HG03469 (cell line): Measurements from ENCODE around the gene EFCAB3.
"Not testable (repeated sequence)": the region's sequence is repeated elsewhere in the genome, so short reads cannot be mapped to it uniquely, and the experiment has no call there.

Experiments used
- ATAC-seq: cut with Tn5 transposase; IDR thresholded peaks from one replicate; pipeline ENCODE4 v1.9.1; 2021; ENCODE audit warnings: mild to moderate bottlenecking, moderate library complexity, moderate number of reproducible peaks; ENCODE audit not compliant: unreplicated experiment

The EFCAB3 gene

GRCh38 chr17:62380253-62380652 lies at the start of gene EFCAB3:
Gene EFCAB3, plus strand, starts transcription at chr17:62380553. Its CDS starts 2,427 bp downstream, at chr17:62382980.
- ATAC-seq, result no peak

DNA sequence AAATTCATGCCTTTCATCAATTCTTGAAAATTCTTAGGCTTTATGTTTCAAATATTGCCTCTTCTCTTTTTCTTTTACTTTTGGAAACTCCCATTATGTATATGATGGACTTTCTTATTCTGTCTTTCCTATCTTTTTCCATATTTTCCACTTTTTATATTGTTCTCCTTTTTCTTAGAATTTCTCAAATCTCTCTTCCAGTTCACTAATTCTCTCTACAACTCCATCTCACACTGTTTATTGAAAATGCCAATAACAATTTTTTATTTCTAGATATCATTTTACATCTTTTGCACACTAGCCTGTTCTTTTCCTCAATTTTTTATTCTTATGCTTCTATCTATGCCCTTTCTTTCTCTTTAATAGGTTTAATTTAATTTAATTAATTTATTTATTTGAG lies 43.8 kb upstream of the EFCAB3 start:
- ATAC-seq, result no peak

GRCh38 chr17:62343764-62344270 lies 36.5 kb upstream of the EFCAB3 start:
- no peak for ATAC-seq

DNA sequence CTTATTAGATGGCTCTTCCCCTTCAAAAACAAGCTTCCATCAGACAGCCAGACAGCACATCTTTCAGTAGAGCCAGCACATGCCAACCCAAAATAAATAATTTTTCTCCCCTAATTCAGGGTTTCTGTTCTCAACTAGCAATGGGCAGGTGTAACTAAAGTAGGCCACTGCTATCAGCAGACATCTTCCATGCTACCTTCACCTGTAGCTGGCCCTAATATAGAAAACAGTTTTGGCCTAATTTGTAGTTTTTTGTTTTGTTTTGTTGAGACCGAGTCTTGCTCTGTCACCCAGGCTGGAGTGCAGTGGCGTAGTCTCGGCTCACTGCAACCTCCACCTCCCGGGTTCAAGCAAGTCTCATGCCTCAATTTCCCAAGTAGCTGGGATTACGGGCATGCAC lies 29.2 kb upstream of the EFCAB3 start:
- ATAC-seq, result no peak

- no peak for ATAC-seq
These were observed 14.2 kb upstream of the EFCAB3 start for GRCh38 chr17:62366191-62366590.

GRCh38 chr17:62381561-62381960 lies 1.2 kb downstream of the EFCAB3 start:
- no peak for ATAC-seq

DNA sequence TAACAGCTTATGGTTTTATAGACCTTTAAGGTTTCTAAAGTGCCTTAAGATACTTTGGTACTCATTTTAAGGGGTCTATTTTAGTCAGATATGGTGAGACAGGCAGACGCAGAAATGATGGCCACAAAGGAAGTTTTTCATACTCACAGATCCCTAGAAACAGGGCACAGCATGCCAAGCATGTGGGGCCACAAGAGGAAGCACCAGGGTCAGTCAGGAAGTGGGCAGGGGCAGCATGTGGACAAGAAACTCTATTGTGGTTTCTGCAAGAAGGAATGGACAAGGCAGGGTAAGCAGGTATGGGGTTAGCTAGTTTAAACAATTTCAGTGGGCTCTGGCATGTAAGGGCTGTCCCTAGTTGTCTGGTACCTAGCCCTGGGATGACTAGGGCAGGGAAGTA lies 8.5 kb downstream of the EFCAB3 start:
- no peak for ATAC-seq

GRCh38 chr17:62392908-62393307 lies 12.6 kb downstream of the EFCAB3 start:
- ATAC-seq, result no peak

DNA sequence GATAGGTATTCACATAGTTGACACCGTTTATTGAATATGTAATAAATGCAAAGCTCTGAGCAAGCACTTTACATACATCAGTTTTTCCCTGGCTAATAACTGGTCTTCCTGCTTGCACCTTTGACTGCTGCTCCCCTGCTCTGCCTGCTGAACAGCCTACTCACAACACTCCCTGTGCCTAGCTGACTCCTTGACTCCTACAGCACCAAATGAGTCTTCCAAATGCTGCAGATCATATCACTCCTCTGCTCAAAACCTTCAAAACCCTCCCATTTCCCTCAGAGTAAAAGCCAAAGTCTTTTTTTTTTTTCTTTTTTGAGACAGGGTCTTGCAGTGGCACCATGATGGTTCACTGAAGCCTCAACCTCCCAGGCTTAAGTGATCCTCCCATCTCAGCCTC lies 18.5 kb downstream of the EFCAB3 start:
- no peak for ATAC-seq

- no peak for ATAC-seq
These were observed 25.1 kb downstream of the EFCAB3 start for GRCh38 chr17:62405451-62405850.

- not testable (repeated sequence) for ATAC-seq
These were observed 32.7 kb downstream of the EFCAB3 start for GRCh38 chr17:62413090-62413489.

DNA sequence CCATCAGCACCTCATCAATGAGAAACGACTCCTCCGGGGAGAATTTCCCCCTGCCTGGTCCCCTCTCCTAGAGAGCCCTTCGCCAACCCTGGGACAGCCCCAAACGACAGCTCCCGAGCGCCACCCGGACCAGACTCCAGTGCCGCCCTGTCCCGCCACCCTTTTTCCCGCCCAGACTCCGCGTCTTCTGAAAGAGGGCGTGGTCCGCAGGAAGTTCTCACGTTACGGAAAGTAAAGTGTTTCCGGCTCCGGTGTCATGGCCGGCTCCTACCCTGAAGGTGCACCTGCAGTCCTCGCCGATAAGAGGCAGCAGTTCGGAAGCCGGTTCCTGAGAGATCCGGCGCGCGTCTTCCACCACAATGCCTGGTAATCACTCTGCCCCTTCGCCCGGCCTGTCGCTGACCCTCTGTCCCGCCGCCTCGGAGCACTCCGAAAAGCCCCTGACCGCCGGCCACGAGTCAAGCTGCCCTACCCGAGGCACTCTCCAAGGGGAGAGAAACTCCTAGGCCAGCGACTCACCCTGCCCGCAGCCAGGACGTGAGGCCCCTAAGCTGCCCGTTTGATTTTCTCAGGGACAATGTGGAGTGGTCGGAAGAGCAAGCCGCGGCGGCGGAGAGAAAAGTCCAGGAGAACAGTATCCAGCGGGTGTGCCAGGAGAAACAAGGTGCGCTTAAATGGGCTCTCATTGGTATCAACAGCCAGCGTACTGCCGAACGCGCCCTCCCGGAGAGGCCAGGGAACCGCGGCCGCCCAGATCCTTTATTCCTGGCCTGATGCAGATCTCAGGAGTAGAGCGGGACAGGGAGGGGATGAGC lies 43.5 kb downstream of the EFCAB3 start, which contains the start of gene METTL2A:
TSS of gene METTL2A (plus strand) at position 251 of the 815 bp plus-strand sequence. CDS start at position 257, 6 bp downstream.
- ATAC-seq, result peak; percentile 92

GRCh38 chr17:62426214-62426613 lies 45.9 kb downstream of the EFCAB3 start:
- ATAC-seq, result not testable (repeated sequence)

GRCh38 chr17:62435251-62435650 lies 54.9 kb downstream of the EFCAB3 start:
- not testable (repeated sequence) for ATAC-seq

GRCh38 chr17:62441181-62441580 lies 60.8 kb downstream of the EFCAB3 start:
- not testable (repeated sequence) for ATAC-seq

- no peak for ATAC-seq
These were observed 63.7 kb downstream of the EFCAB3 start for GRCh38 chr17:62444063-62444462.

DNA sequence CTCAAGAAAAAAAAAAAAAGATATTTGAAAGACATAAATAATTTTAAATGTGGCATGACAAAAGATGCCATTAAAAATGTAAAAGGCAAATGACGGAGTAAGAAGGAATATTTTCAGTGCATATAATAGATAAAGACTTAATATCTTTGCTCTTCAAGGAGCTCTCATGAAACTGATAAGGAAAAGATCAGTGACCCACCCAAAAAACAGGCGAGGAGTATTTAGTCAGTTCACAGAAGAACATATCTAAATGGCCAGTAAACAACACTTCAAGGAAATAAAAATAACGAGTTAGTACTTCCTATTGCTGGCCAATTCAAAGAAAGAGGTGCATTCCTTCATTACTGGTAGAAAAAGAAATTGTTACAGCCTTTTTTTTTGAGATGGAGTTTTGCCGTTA lies 65.4 kb downstream of the EFCAB3 start:
- ATAC-seq, result not testable (repeated sequence)

DNA sequence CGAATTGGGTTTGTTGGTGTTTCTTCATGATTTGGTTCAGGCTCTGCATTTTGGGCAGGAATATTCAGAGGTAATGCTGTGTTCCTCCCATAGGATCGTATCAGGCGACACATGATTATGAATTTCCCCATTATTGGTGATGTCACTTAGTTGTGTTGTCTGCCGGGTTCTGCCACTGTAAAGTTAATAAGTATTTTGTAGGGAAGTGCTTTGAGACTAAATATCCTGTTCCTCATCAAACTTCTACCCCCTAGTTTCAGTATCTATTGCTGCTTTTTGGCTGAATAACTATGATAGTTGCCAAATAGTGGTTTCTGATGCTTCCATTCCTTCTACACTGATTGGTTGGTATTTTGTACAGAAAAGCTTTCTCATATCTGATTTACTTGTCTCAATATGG lies 71.8 kb downstream of the EFCAB3 start:
- ATAC-seq, result not testable (repeated sequence)

DNA sequence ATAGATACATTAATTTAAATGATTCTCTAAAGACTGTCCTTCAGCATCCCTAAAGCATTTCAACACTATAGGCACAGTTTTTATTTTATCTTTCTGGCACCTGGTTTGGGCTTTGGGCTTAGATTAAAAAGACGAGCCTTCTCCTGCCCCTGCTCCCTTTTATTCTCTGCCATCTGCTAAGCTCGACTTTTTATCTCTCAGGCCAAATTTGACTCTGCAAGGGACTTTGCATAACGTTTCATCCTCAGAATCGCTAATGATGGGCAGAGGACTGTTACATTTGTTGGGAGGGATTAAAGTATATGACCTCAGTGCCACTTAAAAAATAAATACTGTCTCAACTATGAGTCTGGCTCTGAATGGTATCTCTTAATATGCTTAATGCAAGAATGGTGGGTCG lies 72.7 kb downstream of the EFCAB3 start:
- ATAC-seq, result not testable (repeated sequence)

- peak; percentile 19 for ATAC-seq
These were observed 73.3 kb downstream of the EFCAB3 start for GRCh38 chr17:62453656-62454055.

DNA sequence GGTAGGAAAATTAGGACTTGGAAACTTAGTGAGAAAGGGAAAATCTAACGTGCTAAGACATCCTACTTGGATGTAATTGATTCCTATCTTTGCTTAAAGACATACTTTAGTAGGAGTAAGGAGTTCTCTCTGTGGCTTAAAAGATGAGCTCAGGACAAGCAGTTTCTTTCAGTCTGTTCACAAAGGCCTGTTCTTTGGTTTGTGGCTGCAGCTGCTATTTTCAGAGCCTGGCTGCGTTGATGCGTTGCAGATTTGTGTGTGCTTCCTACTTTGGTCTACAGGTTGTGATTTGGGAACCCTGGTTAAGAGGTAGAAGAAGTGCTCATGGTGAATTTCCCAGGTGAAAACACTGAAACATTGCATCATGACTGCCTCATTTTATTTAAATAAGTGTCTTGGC lies 73.8 kb downstream of the EFCAB3 start:
- peak; percentile 55 for ATAC-seq

- no peak for ATAC-seq
These were observed 75.7 kb downstream of the EFCAB3 start for GRCh38 chr17:62456016-62456415.
